ENCODE data around the gene ATIC.

DNA sequence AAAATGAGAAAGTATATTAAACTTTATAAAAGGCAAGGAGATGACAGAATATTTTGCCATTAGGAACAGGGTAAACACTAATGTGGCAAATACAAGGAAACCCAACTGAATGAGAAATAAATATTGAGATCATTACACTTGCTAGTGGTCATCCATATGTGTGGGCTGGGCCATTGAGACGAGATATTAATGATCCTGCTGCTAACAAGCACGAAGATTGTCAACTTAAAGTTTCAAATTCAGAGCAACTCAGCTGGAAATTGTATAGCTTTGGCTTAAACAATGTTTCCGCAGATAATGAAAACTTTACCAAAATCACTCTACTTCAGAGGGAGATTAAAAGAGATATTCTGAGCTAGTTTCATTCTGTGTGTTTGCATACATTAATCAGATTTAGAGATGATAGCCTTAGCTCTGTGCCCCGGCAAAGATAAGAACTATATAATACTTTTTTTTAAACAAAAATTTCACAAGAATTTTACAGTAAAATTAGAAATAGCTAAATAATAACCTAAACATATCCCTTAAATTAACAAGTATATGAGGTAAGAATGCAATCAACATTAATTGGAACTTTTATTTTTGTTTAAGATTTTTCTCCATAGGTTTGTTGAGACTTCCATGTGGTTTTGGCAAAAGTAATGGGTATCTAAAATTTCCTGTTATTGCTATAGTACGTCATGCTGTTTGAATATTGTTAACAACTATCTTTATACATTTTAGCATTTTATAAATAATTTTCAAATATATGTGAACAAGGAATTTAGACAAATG is 84.0 kb downstream of the ATIC start:
- TF ChIP-seq POLR2A (IDR thresholded peaks at IDR 0.05) (no peak), CTCF (IDR thresholded peaks at IDR 0.05) (no peak)

Data from uterus (tissue), 2 donors.